Hematopoietic multipotent progenitor cell treated with erythropoietin and hydrocortisone succinate and interleukin-3 and kit ligand, for 4 days (in vitro differentiated cells): ENCODE results near the gene KRTAP10-8.
"Not testable (repeated sequence)": the region's sequence is repeated elsewhere in the genome, so short reads cannot be mapped to it uniquely, and the experiment has no call there.

Source experiments
- DNase-seq: peaks from one replicate; pipeline ENCODE4 v3.0.0-alpha.2; 2015

KRTAP10-8 gene

GRCh38 chr21:44648557-44649311 lies 36.9 kb downstream of the KRTAP10-8 start:
- no peak for DNase-seq

- DNase-seq = no peak
These were observed 37.7 kb downstream of the KRTAP10-8 start for GRCh38 chr21:44649521-44650100.

- DNase-seq = no peak
These were observed 38.5 kb downstream of the KRTAP10-8 start for GRCh38 chr21:44650265-44650972.

DNA sequence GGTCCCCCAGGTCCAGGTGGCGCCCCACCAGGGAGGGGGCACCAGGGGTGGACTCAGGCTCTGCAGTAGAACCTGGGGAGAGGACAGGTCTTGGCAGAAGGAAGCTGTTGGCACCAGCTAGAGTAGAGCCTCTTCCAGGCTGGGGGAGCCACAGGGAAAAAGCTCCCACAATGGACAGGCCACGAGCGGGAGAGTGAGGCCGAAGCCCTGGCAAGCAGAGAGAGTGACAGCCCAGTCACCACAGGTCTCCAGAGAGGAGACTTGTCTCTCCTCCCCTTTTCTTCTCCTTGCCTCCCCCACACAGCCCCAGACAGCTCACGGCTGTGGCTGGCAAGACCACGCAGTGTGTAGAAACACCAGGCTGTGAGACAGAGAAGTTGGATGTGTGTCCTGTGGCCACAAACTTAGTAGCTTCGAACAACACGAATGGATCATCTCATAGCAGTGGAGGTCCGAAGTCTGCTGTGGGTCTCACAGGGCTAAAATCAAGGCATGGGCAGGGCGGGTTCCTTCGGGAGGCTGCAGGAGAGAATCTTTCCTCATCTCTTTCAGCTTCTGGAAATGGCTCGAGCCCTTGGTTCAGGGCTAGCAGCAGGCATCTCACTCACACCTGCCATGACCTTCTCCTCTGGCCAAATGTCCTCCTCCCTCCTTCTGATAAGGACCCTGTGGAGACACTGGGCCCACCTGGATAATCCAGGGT lies 39.2 kb downstream of the KRTAP10-8 start:
- no peak for DNase-seq

GRCh38 chr21:44653123-44653522 lies 41.2 kb downstream of the KRTAP10-8 start:
- no peak for DNase-seq

DNA sequence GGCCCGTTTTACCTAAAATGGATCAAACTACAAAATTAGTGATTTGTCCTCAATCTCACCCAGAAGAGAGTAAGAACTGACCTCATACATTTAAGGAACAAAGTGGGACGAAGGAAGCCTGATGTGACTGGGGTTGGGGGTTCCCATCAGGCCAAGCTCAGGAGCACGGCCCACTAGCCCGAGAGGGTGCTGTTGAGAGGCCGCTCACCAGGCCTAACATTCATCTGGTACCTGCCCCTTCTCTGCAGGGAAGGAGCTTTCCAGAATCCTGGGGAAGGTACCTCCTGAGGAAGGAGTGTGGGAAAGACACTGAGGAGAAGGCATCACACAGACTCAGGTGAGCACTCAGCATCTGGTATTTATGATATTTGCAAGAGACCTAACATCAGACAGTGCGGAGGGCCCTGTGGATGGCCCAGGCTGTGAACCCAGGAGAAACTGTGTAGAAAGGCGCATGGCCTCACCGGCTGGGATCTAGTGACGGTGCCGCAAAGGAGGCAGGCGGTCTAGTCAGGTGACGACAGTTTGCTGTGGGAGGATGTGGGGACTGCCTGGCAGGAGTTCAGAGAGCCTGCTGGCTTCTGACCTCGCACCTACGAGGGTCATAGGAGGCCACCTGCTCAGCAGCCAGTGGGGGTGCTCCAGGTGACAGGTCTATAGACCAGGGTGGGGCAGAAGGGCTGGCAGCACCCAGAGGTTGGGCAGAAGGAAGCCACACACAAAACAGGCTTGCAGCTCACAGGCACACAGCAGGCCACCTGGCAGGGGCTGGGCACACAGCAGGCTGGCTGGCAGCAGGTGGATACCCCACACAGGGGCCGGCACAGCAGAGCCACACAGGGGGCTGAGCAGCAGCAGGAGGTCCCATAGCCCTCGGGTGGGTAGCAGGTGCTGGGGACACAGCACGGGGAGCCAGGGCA lies 42.0 kb downstream of the KRTAP10-8 start:
- no peak for DNase-seq

DNA sequence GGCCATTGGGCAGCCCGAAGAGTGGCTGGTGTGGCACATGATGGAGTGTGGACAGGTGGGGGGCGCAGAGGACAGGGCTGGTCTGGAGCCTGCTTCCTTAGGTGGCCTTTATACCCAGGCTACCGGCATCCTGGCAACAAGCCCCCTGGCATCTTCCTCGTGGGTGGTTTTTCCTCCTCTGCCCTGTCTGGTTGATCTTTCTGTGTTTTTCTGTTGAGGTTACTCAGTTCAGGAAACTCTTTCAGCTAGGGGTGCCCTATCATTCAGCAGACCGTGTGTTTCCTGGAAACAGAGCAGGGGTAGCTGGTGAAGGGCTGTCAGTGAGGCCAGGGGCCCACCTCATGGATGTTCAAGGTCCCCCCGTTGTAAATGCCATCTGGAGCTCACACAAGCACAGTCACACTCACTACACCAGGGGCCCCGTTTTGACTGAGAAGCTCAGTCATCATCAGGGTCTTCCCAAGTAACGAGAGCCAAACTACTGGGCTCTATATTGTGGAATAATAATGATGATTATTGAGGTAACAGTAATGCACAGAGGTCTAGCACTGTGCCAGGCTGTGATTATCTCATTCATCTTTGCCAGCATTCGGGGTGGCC lies 42.8 kb downstream of the KRTAP10-8 start, which contains the start of gene KRTAP12-4:
TSS of gene KRTAP12-4 (minus strand) at position 84 of the 600 bp plus-strand sequence. CDS start at position 39, 45 bp downstream.
- DNase-seq = no peak

- DNase-seq = no peak
These were observed 45.0 kb downstream of the KRTAP10-8 start for GRCh38 chr21:44656868-44657267.

GRCh38 chr21:44657635-44658540 lies 46.0 kb downstream of the KRTAP10-8 start, which contains the start of gene KRTAP12-3:
Gene KRTAP12-3, plus strand, starts transcription at chr21:44657932. Its CDS starts 48 bp downstream, at chr21:44657980.
- no peak for DNase-seq

GRCh38 chr21:44658541-44658910 lies 46.6 kb downstream of the KRTAP10-8 start:
- DNase-seq = no peak

- DNase-seq = no peak
These were observed 47.2 kb downstream of the KRTAP10-8 start for GRCh38 chr21:44658913-44659595.

DNA sequence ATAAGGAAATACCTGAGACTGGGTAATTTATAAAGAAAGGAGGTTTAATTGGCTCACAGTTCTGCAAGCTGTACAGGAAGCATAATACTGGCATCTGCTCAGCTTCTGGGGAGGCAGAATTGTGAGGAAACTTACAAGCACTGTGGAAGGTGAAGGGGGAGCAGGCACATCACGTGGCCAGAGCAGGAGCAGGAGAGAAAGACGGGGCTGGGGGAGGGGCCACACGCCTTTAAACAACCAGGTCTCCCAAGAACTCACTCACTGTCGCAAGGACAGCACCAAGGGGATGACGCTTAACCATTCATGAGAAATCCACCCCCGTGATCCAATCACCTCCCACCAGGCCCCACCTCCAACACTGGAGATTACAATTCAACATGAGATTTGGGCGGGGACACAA lies 49.7 kb downstream of the KRTAP10-8 start:
- not testable (repeated sequence) for DNase-seq
